HepG2 (cell line): ENCODE data around the gene MCU. TPM values are rescaled to one million over a fixed set of nuclear protein-coding genes. Genes with fewer than 3 reads are reported as not detected.

Experiments
- ETS1 ChIP-seq: sonication (generic); formaldehyde crosslinking; IDR thresholded peaks from 2 replicates; pipeline ENCODE4 v1.4.0; 2020; ENCODE audit warnings: missing genetic modification reagents
- IRF2 ChIP-seq: IDR thresholded peaks from 2 replicates; pipeline ENCODE4 v1.6.1; 2018; ENCODE audit warnings: missing genetic modification reagents, missing compliant biosample characterization
- PAX8 ChIP-seq: sonication (generic); formaldehyde crosslinking; IDR thresholded peaks from 2 replicates; pipeline ENCODE4 v1.8.0; 2022; ENCODE audit warnings: mild to moderate bottlenecking, missing genetic modification reagents, borderline replicate concordance
- PTBP1 ChIP-seq: fragments of 200-400 bp; formaldehyde crosslinking; IDR thresholded peaks from 2 replicates; pipeline ENCODE4 v1.6.1; 2018; ENCODE audit warnings: low read length, low read depth; ENCODE audit not compliant: poor library complexity, severe bottlenecking
- RERE ChIP-seq: IDR thresholded peaks from 2 replicates; pipeline ENCODE4 v1.6.1; 2016; ENCODE audit warnings: low read depth, missing genetic modification reagents, missing compliant biosample characterization
- SRSF4 ChIP-seq: fragments of 200-400 bp; formaldehyde crosslinking; IDR thresholded peaks from one replicate; pipeline ENCODE4 v1.6.1; 2018; ENCODE audit warnings: mild to moderate bottlenecking, low read depth, low read length, moderate library complexity; ENCODE audit not compliant: poor library complexity, severe bottlenecking
- SUZ12 ChIP-seq: fragments of 150-350 bp; IDR thresholded peaks from 2 replicates; pipeline ENCODE4 v1.6.1; 2014; ENCODE audit warnings: low read depth, low read length
- THRA ChIP-seq: sonication (generic); formaldehyde crosslinking; IDR thresholded peaks from 2 replicates; pipeline ENCODE4 v1.4.0; 2020; ENCODE audit warnings: missing genetic modification reagents, borderline replicate concordance
- ZGPAT ChIP-seq: IDR thresholded peaks from 2 replicates; pipeline ENCODE4 v1.6.1; 2016; ENCODE audit warnings: mild to moderate bottlenecking
- polyA plus RNA-seq, 8 experiments: library from polyadenylated mRNA; depleted of rRNA in 3 of 8; stranded (reverse) in 7 of 8; unstranded in 1 of 8; fragments of >200 nt; fragmentation: Illumina TruSeq in 4 of 8; extraction: Trizol in 4 of 8; gene quantifications; 2 replicates each; pipeline versions ENCODE4 v1.2.1 to v1.2.3, GENCODE V29; 2011 to 2016; ENCODE audit warnings: low read depth in 4 of 8, missing spikeins in 1 of 8, mixed read lengths in 1 of 8; ENCODE audit not compliant: insufficient read depth in 1 of 8
- total RNA-seq, 5 experiments: library from RNA; depleted of rRNA; stranded (reverse); fragments of >200 nt; fragmentation: Illumina TruSeq; extraction: Trizol; gene quantifications; 2 replicates each; pipeline ENCODE4 v1.2.3, GENCODE V29; 2016; ENCODE audit warnings: low read depth in 1 of 5

MCU gene
- total and polyA plus RNA-seq, 2 of the 13 experiments (the other 11 are each of a cell fraction or from before 2014, with no cell fraction given): 25.9 to 64.5 TPM

- no peak for TF ChIP-seq THRA (CRISPR knock-in tag)
- no peak for TF ChIP-seq PTBP1
- no peak for TF ChIP-seq RERE (CRISPR knock-in tag)
- TF ChIP-seq SUZ12: no peak
- TF ChIP-seq IRF2 (CRISPR knock-in tag): no peak
- TF ChIP-seq ETS1: no peak
- TF ChIP-seq PAX8 (CRISPR knock-in tag): no peak
- TF ChIP-seq ZGPAT (CRISPR knock-in tag): no peak
- TF ChIP-seq SRSF4: no peak
- TF ChIP-seq, all 625 proteins: peak for 0
Observed at GRCh38 chr10:72704117-72704516, 12.2 kb downstream of the MCU start (continued).
